Natural killer cell (primary cell): ENCODE measurements around the gene COL15A1. TPM values are rescaled to one million over a fixed set of nuclear protein-coding genes. Genes with fewer than 3 reads are reported as not detected.

Experiments used
- ATAC-seq, 3 donors: fragments of 150-1000 bp in 2 of 3; fragments of 200-7000 bp in 1 of 3; cut with Tn5 transposase; 1 replicate in 1 of 3; 2 replicates in 2 of 3; pipeline ENCODE4 v1.10.0; 2021; ENCODE audit warnings: mild to moderate bottlenecking in 2 of 3, moderate library complexity in 2 of 3
- DNase-seq, 2 donors: peaks; one replicate each; pipeline versions ENCODE4 v3.0.0 to v3.0.0-alpha.2; 2013 to 2021; ENCODE audit warnings: mixed read lengths in 1 of 2
- H3K27ac ChIP-seq: one replicate; pipeline ENCODE4 v1.5.1; 2013; ENCODE audit warnings: mild to moderate bottlenecking, low read length
- H3K27me3 ChIP-seq: one replicate; pipeline ENCODE4 v1.6.1; 2013; ENCODE audit warnings: low read length; ENCODE audit not compliant: control insufficient read depth, insufficient read depth
- H3K36me3 ChIP-seq: one replicate; pipeline ENCODE4 v1.6.1; 2013; ENCODE audit warnings: low read length; ENCODE audit not compliant: control insufficient read depth, insufficient read depth
- H3K4me1 ChIP-seq: one replicate; pipeline ENCODE4 v1.6.1; 2013; ENCODE audit warnings: low read length; ENCODE audit not compliant: control insufficient read depth, insufficient read depth
- H3K4me3 ChIP-seq: one replicate; pipeline ENCODE4 v1.5.1; 2013; ENCODE audit warnings: low read length
- H3K9me3 ChIP-seq: one replicate; pipeline ENCODE4 v1.6.1; 2013; ENCODE audit warnings: low read length; ENCODE audit not compliant: control insufficient read depth, insufficient read depth
- H3K27ac Mint-ChIP-seq, 2 donors: one replicate each; pipeline ENCODE4 v1.8.0; 2022; ENCODE audit warnings: mild to moderate bottlenecking in 2 of 2, mixed read lengths in 2 of 2, moderate library complexity in 1 of 2
- H3K27me3 Mint-ChIP-seq, 2 donors: one replicate each; pipeline ENCODE4 v1.8.0; 2022; ENCODE audit warnings: low read depth in 2 of 2, mixed read lengths in 2 of 2
- H3K36me3 Mint-ChIP-seq: one replicate; pipeline ENCODE4 v1.8.0; 2022; ENCODE audit warnings: mixed read lengths
- H3K4me1 Mint-ChIP-seq, 2 donors: one replicate each; pipeline ENCODE4 v1.8.0; 2022; ENCODE audit warnings: mixed read lengths in 2 of 2
- H3K4me3 Mint-ChIP-seq: one replicate; pipeline ENCODE4 v1.8.0; 2022; ENCODE audit warnings: mild to moderate bottlenecking, moderate library complexity, mixed read lengths
- H3K9me3 Mint-ChIP-seq, 2 donors: one replicate each; pipeline ENCODE4 v1.8.0; 2022; ENCODE audit warnings: mixed read lengths in 2 of 2
- CTCF ChIP-seq: fragments of 200-600 bp; IDR thresholded peaks from one replicate; pipeline ENCODE4 v1.8.0; 2022; ENCODE audit warnings: antibody characterized with exemption
- WGBS: methylation state at CpG from one replicate; pipeline ENCODE4 v1.1.7; 2013; ENCODE audit warnings: missing lambda C conversion rate; ENCODE audit not compliant: insufficient coverage; 5-methylcytosine and 5-hydroxymethylcytosine counted together
- intact Hi-C: fragments of 100-400 bp; cut with micrococcal nuclease; formaldehyde crosslinking; loops from one replicate; pipeline ENCODE4 v1.14.2; 2022
- total RNA-seq, 4 donors: library from RNA; stranded (reverse); fragments of 120-200 nt in 1 of 4; gene quantifications; one replicate each; pipeline versions ENCODE4 v1.2.3 to v1.2.4, GENCODE V29; 2013 to 2022

COL15A1 gene
- total RNA-seq, 3 donors from 2014 or later (not counting 1 experiment from before 2014, with no cell fraction given) = 0.18 to 0.82 (median 0.19) TPM

- Mint-ChIP-seq H3K4me1 (peaks cover 65 to 67% of the 10 kb centered on the region in 2 donors), H3K9me3 (no peaks in the 10 kb centered on the region), H3K27ac (peak overlapping the region; percentile 78 to 86), H3K4me3 (no peak overlapping the region), H3K27me3 (no peaks in the 10 kb centered on the region), H3K36me3 (no peaks in the 10 kb centered on the region)
- ATAC-seq (no peak), DNase-seq (no peak)
- 94% methylated on average over 6 of the region's 6 CpGs for WGBS
- Histone ChIP-seq H3K27me3 (no peaks in the 10 kb centered on the region), H3K27ac (no peak overlapping the region), H3K9me3 (no peaks in the 10 kb centered on the region), H3K4me3 (no peak overlapping the region), H3K36me3 (no peaks in the 10 kb centered on the region), H3K4me1 (peaks cover 35% of the 10 kb centered on the region)
- intact Hi-C loops = no loop called here
- TF ChIP-seq CTCF = no peak
Observed at GRCh38 chr9:99070681-99071080, 127.0 kb downstream of the COL15A1 start.

GRCh38 chr9:99071313-99072039 lies 127.8 kb downstream of the COL15A1 start:
- Mint-ChIP-seq H3K27me3 (no peaks in the 10 kb centered on the region), H3K9me3 (no peaks in the 10 kb centered on the region), H3K36me3 (no peaks in the 10 kb centered on the region), H3K4me1 (peaks cover 70 to 72% of the 10 kb centered on the region in 2 donors), H3K4me3 (no peak overlapping the region), H3K27ac (peak overlapping the region; percentile 78 to 86)
- no peak for TF ChIP-seq CTCF
- WGBS = 82% methylated on average over 9 of the region's 9 CpGs
- DNase-seq (no peak), ATAC-seq (peak in 2 of 3 donors; percentile 57 to 72)
- H3K4me1 ChIP-seq = peaks cover 43% of the 10 kb centered on the region
- no peak overlapping the region for H3K4me3 ChIP-seq
- intact Hi-C loops = no loop called here
- no peaks in the 10 kb centered on the region for H3K27me3 ChIP-seq
- no peaks in the 10 kb centered on the region for H3K9me3 ChIP-seq
- H3K36me3 ChIP-seq = no peaks in the 10 kb centered on the region
- H3K27ac ChIP-seq = no peak overlapping the region

- no peaks in the 10 kb centered on the region for H3K36me3 ChIP-seq
- no peaks in the 10 kb centered on the region for H3K27me3 Mint-ChIP-seq
- H3K27ac Mint-ChIP-seq = peak overlapping the region in 1 of 2 donors; percentile 86
- no peaks in the 10 kb centered on the region for H3K27me3 ChIP-seq
- H3K4me1 Mint-ChIP-seq = peaks cover 75 to 77% of the 10 kb centered on the region in 2 donors
- intact Hi-C loops = no loop called here
- no peak overlapping the region for H3K4me3 Mint-ChIP-seq
- H3K36me3 Mint-ChIP-seq = no peaks in the 10 kb centered on the region
- no peaks in the 10 kb centered on the region for H3K9me3 Mint-ChIP-seq
- TF ChIP-seq CTCF = no peak
- H3K4me1 ChIP-seq = peaks cover 49% of the 10 kb centered on the region
- no peak overlapping the region for H3K27ac ChIP-seq
- no peaks in the 10 kb centered on the region for H3K9me3 ChIP-seq
- H3K4me3 ChIP-seq = no peak overlapping the region
- no peak for ATAC-seq
- DNase-seq = no peak
- WGBS = 97% methylated on average over 6 of the region's 6 CpGs
Observed at GRCh38 chr9:99072040-99072394, 128.3 kb downstream of the COL15A1 start.

GRCh38 chr9:99073347-99073746 lies 129.6 kb downstream of the COL15A1 start:
- WGBS = 89% methylated on average over 2 of the region's 2 CpGs
- intact Hi-C loops = no loop called here
- DNase-seq (no peak), ATAC-seq (no peak)
- Mint-ChIP-seq H3K27me3 (no peaks in the 10 kb centered on the region), H3K4me1 (peaks cover 81 to 85% of the 10 kb centered on the region in 2 donors), H3K36me3 (no peaks in the 10 kb centered on the region), H3K27ac (peak overlapping the region in 1 of 2 donors; percentile 39), H3K9me3 (no peaks in the 10 kb centered on the region), H3K4me3 (no peak overlapping the region)
- no peaks in the 10 kb centered on the region for H3K9me3 ChIP-seq
- H3K27me3 ChIP-seq = no peaks in the 10 kb centered on the region
- H3K27ac ChIP-seq = no peak overlapping the region
- H3K4me1 ChIP-seq = peaks cover 53% of the 10 kb centered on the region
- no peak overlapping the region for H3K4me3 ChIP-seq
- no peak for TF ChIP-seq CTCF
- H3K36me3 ChIP-seq = no peaks in the 10 kb centered on the region
